NCI-H187 (cell line): ENCODE data around the gene ARHGAP29.

ENCODE experiments used
- DNase-seq, 2 experiments: peaks; one replicate each; lab custom pipeline; 2025; lab: John Stamatoyannopoulos, UW

The ARHGAP29 gene

GRCh38 chr1:94124538-94124937 lies 112.8 kb downstream of the ARHGAP29 start:
- DNase-seq: no peak

DNA sequence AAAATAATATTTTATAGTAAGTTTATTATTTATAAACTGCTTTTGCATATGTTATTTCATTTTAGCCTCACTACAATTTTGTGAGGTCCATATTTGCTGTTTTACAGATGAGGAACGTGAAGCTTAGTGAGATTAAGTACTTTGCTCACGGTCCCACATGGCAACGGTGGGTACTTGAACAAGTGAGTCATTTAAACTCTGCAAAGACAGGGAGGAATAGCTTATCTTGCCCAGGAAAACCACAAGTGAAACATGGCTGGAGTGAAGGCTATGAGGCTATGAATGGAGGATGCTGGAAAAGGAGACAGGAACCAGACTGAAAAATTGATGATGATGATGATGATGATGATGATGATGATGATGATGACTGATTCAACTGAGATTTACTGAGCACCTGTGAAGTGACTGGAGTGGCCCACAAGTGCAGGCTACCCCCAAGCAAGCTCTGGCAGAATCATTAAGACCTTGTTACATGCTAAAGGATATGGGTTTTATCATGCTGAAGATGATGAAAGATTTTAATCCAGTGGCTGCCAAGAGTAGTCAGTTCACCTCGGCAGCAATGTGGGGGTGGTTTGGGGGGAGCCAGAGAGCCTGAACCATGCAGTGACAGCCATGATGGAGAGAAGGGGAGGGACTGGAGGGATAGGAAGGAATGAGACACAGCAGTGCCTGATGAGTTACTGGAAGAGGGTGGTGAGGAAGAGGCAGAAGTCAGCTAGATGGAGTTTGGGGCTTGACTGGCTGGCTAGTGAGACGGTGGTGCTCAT lies 115.0 kb downstream of the ARHGAP29 start:
- DNase-seq: no peak
